OCI-LY7 (cell line): ENCODE data around the gene GSG1L. TPM values are rescaled to one million over a fixed set of nuclear protein-coding genes. Genes with fewer than 3 reads are reported as not detected.

Experiments
- BruUV-seq: library from RNA; stranded (reverse); fragments of 400-500 nt; replicated peaks from 2 replicates; lab custom pipeline; 2021; lab: Mats Ljungman, UMichigan
- CTCF ChIA-PET: fragments of 300-600 bp; sonication (Branson Sonifier 250); formaldehyde crosslinking; loops from one replicate; lab custom pipeline; 2022; ENCODE audit warnings: antibody characterized with exemption; ENCODE audit not compliant: unreplicated experiment; lab: Charles Lee
- POLR2A ChIA-PET: fragments of 300-600 bp; sonication (Branson Sonifier 250); formaldehyde crosslinking; loops from one replicate; lab custom pipeline; 2022; ENCODE audit warnings: antibody characterized with exemption; lab: Charles Lee
- DNase-seq: peaks from one replicate; pipeline ENCODE4 v3.0.0-alpha.2; 2015; ENCODE audit warnings: low spot score
- H2AFZ ChIP-seq: fragments of 200-600 bp; sonication (generic), shearing (Covaris generic); 2 replicates; pipeline ENCODE4 v1.6.1; 2014; ENCODE audit warnings: mild to moderate bottlenecking, antibody characterized with exemption, low read length, moderate library complexity
- H3K27ac ChIP-seq: fragments of 200-600 bp; sonication (generic); 2 replicates; pipeline ENCODE4 v1.5.1; 2014; ENCODE audit warnings: mixed run types, low read depth, mild to moderate bottlenecking, moderate library complexity, low read length, inconsistent platforms; ENCODE audit not compliant: poor library complexity, severe bottlenecking
- H3K36me3 ChIP-seq: fragments of 200-600 bp; sonication (generic); 2 replicates; pipeline ENCODE4 v1.6.1; 2014; ENCODE audit warnings: mild to moderate bottlenecking, antibody characterized with exemption, low read length, moderate library complexity, mixed read lengths; ENCODE audit not compliant: insufficient read depth
- H3K4me1 ChIP-seq: fragments of 200-600 bp; sonication (generic); 2 replicates; pipeline ENCODE4 v1.5.1; 2014; ENCODE audit warnings: mild to moderate bottlenecking, low read length; ENCODE audit not compliant: insufficient read depth, poor library complexity, severe bottlenecking
- H3K4me2 ChIP-seq: fragments of 200-600 bp; sonication (generic); 2 replicates; pipeline ENCODE4 v1.6.1; 2014; ENCODE audit warnings: mild to moderate bottlenecking, low read length
- H3K4me3 ChIP-seq: fragments of 200-600 bp; sonication (generic); 2 replicates; pipeline ENCODE4 v1.5.1; 2014; ENCODE audit warnings: mild to moderate bottlenecking, low read depth, low read length; ENCODE audit not compliant: poor library complexity, severe bottlenecking
- H3K79me2 ChIP-seq: fragments of 200-600 bp; sonication (generic); 2 replicates; pipeline ENCODE4 v1.6.1; 2016; ENCODE audit warnings: low read depth, mild to moderate bottlenecking, low read length, moderate library complexity, mixed read lengths; ENCODE audit not compliant: insufficient read depth
- H3K9me2 ChIP-seq: fragments of 200-600 bp; sonication (generic); 2 replicates; pipeline ENCODE4 v1.6.1; 2016; ENCODE audit warnings: mild to moderate bottlenecking, low read length, mixed read lengths; ENCODE audit not compliant: insufficient read depth
- H3K9me3 ChIP-seq: fragments of 200-600 bp; sonication (generic); 2 replicates; pipeline ENCODE4 v1.6.1; 2014; ENCODE audit warnings: mild to moderate bottlenecking, mixed run types, low read length, mixed read lengths
- H4K20me1 ChIP-seq: fragments of 200-600 bp; sonication (generic); 2 replicates; pipeline ENCODE4 v1.6.1; 2014; ENCODE audit warnings: mild to moderate bottlenecking, antibody characterized with exemption, low read length, moderate library complexity, mixed read lengths; ENCODE audit not compliant: insufficient read depth
- EZH2phosphoT487 ChIP-seq: fragments of 200-600 bp; sonication (generic); IDR thresholded peaks from 2 replicates; pipeline ENCODE4 v1.6.1; 2018; ENCODE audit warnings: low read depth, borderline replicate concordance, mild to moderate bottlenecking, mixed run types, antibody characterized with exemption, low read length, moderate library complexity, mixed read lengths
- intact Hi-C: fragments of 100-400 bp; cut with micrococcal nuclease; formaldehyde crosslinking; loops from one replicate; pipeline ENCODE4 v1.10.0; 2022; ENCODE audit not compliant: unreplicated experiment
- total RNA-seq, 2 experiments: library from RNA; depleted of rRNA in 1 of 2; stranded (reverse); fragments of >200 nt in 1 of 2; shearing (Covaris generic) in 1 of 2; gene quantifications; 2 replicates each; pipeline ENCODE4 v1.2.3, GENCODE V29; 2014 to 2022
- TF ChIP-seq, protein P1 (sequence below): fragments of 200-600 bp; sonication (generic); conservative IDR thresholded peaks from 2 replicates; pipeline ENCODE4 v1.5.1; 2014; ENCODE audit warnings: mild to moderate bottlenecking, antibody characterized with exemption, low read length, moderate library complexity, mixed read lengths

GSG1L gene
- total RNA-seq, 2 experiments from 2014 or later: not detected

DNA sequence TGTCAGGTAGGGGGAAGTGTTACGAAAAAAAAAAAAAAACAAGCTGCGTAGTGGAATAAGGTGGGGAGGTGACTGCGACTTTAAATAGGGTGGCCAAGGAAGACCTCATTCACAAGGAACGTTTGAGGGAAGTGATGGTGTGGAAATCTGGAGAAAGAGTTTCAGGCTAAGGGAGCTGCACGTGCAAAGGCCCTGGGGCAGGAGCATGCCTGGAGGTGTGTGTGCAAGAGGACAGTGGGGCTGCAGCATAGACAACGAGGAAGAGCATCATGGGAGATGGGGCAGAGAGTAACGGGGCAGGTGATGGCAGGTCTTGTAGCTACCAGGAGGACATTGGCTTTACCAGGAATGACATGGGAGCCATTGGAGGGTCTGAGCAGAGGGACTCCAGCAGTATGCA is 12.0 kb downstream of the GSG1L start:
- Histone ChIP-seq H2AFZ (no peak overlapping the region), H3K9me3 (no peaks in the 10 kb centered on the region), H3K36me3 (no peaks in the 10 kb centered on the region), H3K27ac (no peak overlapping the region), H3K9me2 (no peaks in the 10 kb centered on the region), H3K79me2 (no peaks in the 10 kb centered on the region), H3K4me2 (no peak overlapping the region), H3K4me3 (no peak overlapping the region), H3K4me1 (no peaks in the 10 kb centered on the region), H4K20me1 (no peaks in the 10 kb centered on the region)
- BruUV-seq: no TSS peak
- intact Hi-C loops: no loop called here
- CTCF ChIA-PET: interaction anchor here (0.6 kb wide), 1 partner anchor 271 kb away, joined by 6 read pairs; no protein-coding TSS in a partner anchor
- POLR2A ChIA-PET: no interaction called here
- TF ChIP-seq EZH2phosphoT487: no peak
- TF ChIP-seq, protein P1, sequence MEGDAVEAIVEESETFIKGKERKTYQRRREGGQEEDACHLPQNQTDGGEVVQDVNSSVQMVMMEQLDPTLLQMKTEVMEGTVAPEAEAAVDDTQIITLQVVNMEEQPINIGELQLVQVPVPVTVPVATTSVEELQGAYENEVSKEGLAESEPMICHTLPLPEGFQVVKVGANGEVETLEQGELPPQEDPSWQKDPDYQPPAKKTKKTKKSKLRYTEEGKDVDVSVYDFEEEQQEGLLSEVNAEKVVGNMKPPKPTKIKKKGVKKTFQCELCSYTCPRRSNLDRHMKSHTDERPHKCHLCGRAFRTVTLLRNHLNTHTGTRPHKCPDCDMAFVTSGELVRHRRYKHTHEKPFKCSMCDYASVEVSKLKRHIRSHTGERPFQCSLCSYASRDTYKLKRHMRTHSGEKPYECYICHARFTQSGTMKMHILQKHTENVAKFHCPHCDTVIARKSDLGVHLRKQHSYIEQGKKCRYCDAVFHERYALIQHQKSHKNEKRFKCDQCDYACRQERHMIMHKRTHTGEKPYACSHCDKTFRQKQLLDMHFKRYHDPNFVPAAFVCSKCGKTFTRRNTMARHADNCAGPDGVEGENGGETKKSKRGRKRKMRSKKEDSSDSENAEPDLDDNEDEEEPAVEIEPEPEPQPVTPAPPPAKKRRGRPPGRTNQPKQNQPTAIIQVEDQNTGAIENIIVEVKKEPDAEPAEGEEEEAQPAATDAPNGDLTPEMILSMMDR: no peak
- DNase-seq: no peak

DNA sequence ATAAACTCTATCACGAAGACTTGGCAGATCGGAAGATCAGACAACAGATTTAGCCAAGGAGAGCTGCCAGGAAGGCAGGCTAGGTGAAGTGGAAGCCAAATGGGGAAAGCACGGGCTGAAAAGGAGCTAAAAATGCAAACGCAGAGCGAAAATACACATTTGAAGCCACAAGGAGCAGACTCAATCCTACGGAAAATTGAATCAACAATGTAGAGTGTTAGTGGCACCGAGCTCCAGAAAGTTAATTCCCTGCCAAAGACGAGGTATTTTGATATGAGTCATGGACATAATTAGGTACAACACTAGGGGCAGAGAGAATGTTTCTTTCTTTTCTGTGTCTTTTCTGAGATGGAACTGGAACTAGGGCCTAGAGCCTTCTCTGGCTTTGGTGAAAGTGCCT is 20.7 kb downstream of the GSG1L start:
- BruUV-seq: no TSS peak
- no peak overlapping the region for H2AFZ ChIP-seq
- no peaks in the 10 kb centered on the region for H3K9me3 ChIP-seq
- no peaks in the 10 kb centered on the region for H3K9me2 ChIP-seq
- TF ChIP-seq, protein P1: no peak
- TF ChIP-seq EZH2phosphoT487: no peak
- CTCF ChIA-PET: no interaction called here
- no peaks in the 10 kb centered on the region for H3K36me3 ChIP-seq
- H3K79me2 ChIP-seq: no peaks in the 10 kb centered on the region
- DNase-seq: no peak
- intact Hi-C loops: no loop called here
- POLR2A ChIA-PET: no interaction called here
- H3K27ac ChIP-seq: no peak overlapping the region
- no peak overlapping the region for H3K4me2 ChIP-seq
- no peaks in the 10 kb centered on the region for H4K20me1 ChIP-seq
- no peaks in the 10 kb centered on the region for H3K4me1 ChIP-seq
- no peak overlapping the region for H3K4me3 ChIP-seq

DNA sequence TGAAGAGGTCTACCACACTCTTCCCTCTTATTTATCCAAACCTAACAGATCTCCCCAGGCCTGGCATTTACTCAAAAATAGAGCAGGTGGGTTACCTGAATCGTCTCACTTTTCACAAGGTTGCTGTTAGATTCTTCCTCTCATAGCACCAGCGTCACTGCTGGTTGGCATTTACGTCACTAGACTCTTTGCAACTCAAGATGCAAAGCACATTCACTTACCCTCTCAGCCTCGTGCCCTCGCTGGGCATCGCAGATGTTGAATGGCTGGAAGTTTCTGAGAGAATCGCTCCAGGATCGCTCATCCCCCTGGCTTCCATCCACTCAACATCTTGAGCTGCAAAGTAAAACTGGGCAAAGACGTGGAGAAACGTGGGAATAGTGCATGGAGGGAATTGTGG is 21.9 kb downstream of the GSG1L start:
- no peaks in the 10 kb centered on the region for H3K9me2 ChIP-seq
- H3K4me2 ChIP-seq: no peak overlapping the region
- no peaks in the 10 kb centered on the region for H4K20me1 ChIP-seq
- no peaks in the 10 kb centered on the region for H3K9me3 ChIP-seq
- no peak overlapping the region for H3K27ac ChIP-seq
- ChIA-PET POLR2A (no interaction called here), CTCF (no interaction called here)
- no peaks in the 10 kb centered on the region for H3K79me2 ChIP-seq
- intact Hi-C loops: no loop called here
- no peaks in the 10 kb centered on the region for H3K36me3 ChIP-seq
- no TSS peak for BruUV-seq
- H3K4me3 ChIP-seq: no peak overlapping the region
- H2AFZ ChIP-seq: no peak overlapping the region
- no peak for TF ChIP-seq EZH2phosphoT487
- TF ChIP-seq, protein P1: no peak
- H3K4me1 ChIP-seq: no peaks in the 10 kb centered on the region
- DNase-seq: no peak
